H1 (cell line): ENCODE data around the gene SS18L1. TPM values are rescaled to one million over a fixed set of nuclear protein-coding genes. Genes with fewer than 3 reads are reported as not detected.

ENCODE experiments used
- CTCF ChIA-PET: fragments of 300-600 bp; sonication (Branson Sonifier 250); formaldehyde crosslinking; loops from one replicate; lab custom pipeline; 2021; ENCODE audit not compliant: partially characterized antibody; lab: Charles Lee
- POLR2A ChIA-PET: fragments of 300-600 bp; sonication (Branson Sonifier 250); formaldehyde crosslinking; loops from one replicate; lab custom pipeline; 2021; ENCODE audit warnings: inconsistent platforms; ENCODE audit not compliant: partially characterized antibody; lab: Charles Lee
- DNase-seq, 2 experiments: peaks; one replicate each; pipeline versions ENCODE4 v3.0.0 to v3.0.0-alpha.2; 2010 to 2022; ENCODE audit warnings: low spot score in 2 of 2, low read depth in 1 of 2, mixed read lengths in 1 of 2
- FAIRE-seq: peaks from 2 replicates; lab custom pipeline; 2011; peaks lifted over from hg19 to GRCh38; lab: Jason Lieb, UNC
- H2AFZ ChIP-seq: 2 replicates; pipeline ENCODE4 v1.8.1; 2012; ENCODE audit warnings: low read length, inconsistent platforms
- H2AK5ac ChIP-seq: 2 replicates; pipeline ENCODE4 v1.6.1; 2013; ENCODE audit warnings: low read depth, low read length
- H2BK120ac ChIP-seq: replicated peaks from 2 replicates; pipeline ENCODE3; 2013; ENCODE audit warnings: low read depth, low read length, inconsistent platforms
- H2BK12ac ChIP-seq: 2 replicates; pipeline ENCODE4 v1.6.1; 2013; ENCODE audit warnings: low read depth, low read length
- H2BK15ac ChIP-seq: 2 replicates; pipeline ENCODE4 v1.6.1; 2013; ENCODE audit warnings: low read length
- H2BK20ac ChIP-seq: 2 replicates; pipeline ENCODE4 v1.6.1; 2013; ENCODE audit warnings: low read length
- H2BK5ac ChIP-seq: 2 replicates; pipeline ENCODE4 v1.6.1; 2013; ENCODE audit warnings: low read depth, low read length
- H3K14ac ChIP-seq: 2 replicates; pipeline ENCODE4 v1.6.1; 2013; ENCODE audit warnings: inconsistent platforms; ENCODE audit not compliant: insufficient read length
- H3K18ac ChIP-seq: 2 replicates; pipeline ENCODE4 v1.6.1; 2013; ENCODE audit warnings: low read length; ENCODE audit errors: extremely low read depth
- H3K23ac ChIP-seq: 2 replicates; pipeline ENCODE4 v1.6.1; 2013; ENCODE audit warnings: inconsistent platforms; ENCODE audit not compliant: insufficient read length
- H3K23me2 ChIP-seq: 2 replicates; pipeline ENCODE4 v1.6.1; 2013; ENCODE audit warnings: low read depth, low read length
- H3K27ac ChIP-seq: 2 replicates; pipeline ENCODE4 v1.6.1; 2011; ENCODE audit warnings: low read depth, low read length, inconsistent platforms
- H3K27me3 ChIP-seq, 4 experiments: replicated peaks in 1 of 4; 1 replicate in 1 of 4; 2 replicates in 3 of 4; pipeline versions ENCODE4 v1.6.1 to v1.8.1; 2011 to 2013; ENCODE audit warnings: low read length in 3 of 4, mild to moderate bottlenecking in 3 of 4, inconsistent platforms in 2 of 4, mixed read lengths in 2 of 4, moderate library complexity in 1 of 4; ENCODE audit not compliant: control insufficient read depth in 3 of 4, insufficient read depth in 3 of 4; ENCODE audit errors: extremely low read depth in 1 of 4
- H3K36me3 ChIP-seq, 4 experiments: 2 replicates each; pipeline versions ENCODE4 v1.6.1 to v1.8.1; 2011 to 2013; ENCODE audit warnings: mild to moderate bottlenecking in 4 of 4, low read length in 3 of 4, moderate library complexity in 2 of 4, control low read depth in 1 of 4, inconsistent platforms in 1 of 4; ENCODE audit not compliant: insufficient read depth in 4 of 4, control insufficient read depth in 2 of 4
- H3K4ac ChIP-seq: replicated peaks from 2 replicates; pipeline ENCODE3; 2013; ENCODE audit warnings: low read length, low read depth, mixed read lengths, inconsistent platforms; ENCODE audit not compliant: insufficient read length
- H3K4me1 ChIP-seq, 4 experiments: replicated peaks in 1 of 4; 1 replicate in 1 of 4; 2 replicates in 3 of 4; pipeline versions ENCODE4 v1.6.1 to v1.8.1; 2011 to 2013; ENCODE audit warnings: low read length in 3 of 4, inconsistent platforms in 2 of 4, mixed read lengths in 1 of 4; ENCODE audit not compliant: insufficient read depth in 4 of 4, control insufficient read depth in 3 of 4
- H3K4me2 ChIP-seq, 2 experiments: 2 replicates each; pipeline versions ENCODE4 v1.6.1 to v1.8.1; 2011 to 2013; ENCODE audit warnings: low read depth in 2 of 2, low read length in 2 of 2, control low read depth in 1 of 2, inconsistent platforms in 1 of 2, mild to moderate bottlenecking in 1 of 2; ENCODE audit not compliant: insufficient read depth in 1 of 2
- H3K4me3 ChIP-seq, 4 experiments: fragments of 200-600, 300-600 bp in 1 of 4; sonication (generic), shearing (Covaris generic), sonication (Bioruptor Twin) in 1 of 4; 2 replicates each; pipeline versions ENCODE4 v1.5.1 to v1.8.1; 2011 to 2016; ENCODE audit warnings: low read length in 4 of 4, low read depth in 3 of 4, control low read depth in 2 of 4, inconsistent platforms in 2 of 4, mild to moderate bottlenecking in 2 of 4, mixed read lengths in 1 of 4, moderate library complexity in 1 of 4; ENCODE audit not compliant: insufficient read depth in 2 of 4; ENCODE audit errors: extremely low read depth in 1 of 4
- H3K56ac ChIP-seq: replicated peaks from 2 replicates; pipeline ENCODE3; 2013; ENCODE audit warnings: low read depth, mild to moderate bottlenecking, mixed read lengths, low read length, inconsistent platforms; ENCODE audit not compliant: insufficient read length
- H3K79me1 ChIP-seq: 2 replicates; pipeline ENCODE4 v1.6.1; 2013; ENCODE audit warnings: low read depth, low read length, control low read depth
- H3K79me2 ChIP-seq, 2 experiments: 2 replicates each; pipeline versions ENCODE4 v1.6.1 to v1.8.1; 2012 to 2013; ENCODE audit warnings: low read length in 2 of 2, mild to moderate bottlenecking in 2 of 2, inconsistent platforms in 1 of 2; ENCODE audit not compliant: insufficient read depth in 2 of 2, control insufficient read depth in 1 of 2
- H3K9ac ChIP-seq, 4 experiments: replicated peaks in 1 of 4; 1 replicate in 1 of 4; 2 replicates in 3 of 4; pipeline versions ENCODE4 v1.6.1 to v1.8.1; 2011 to 2013; ENCODE audit warnings: low read depth in 3 of 4, low read length in 3 of 4, control low read depth in 2 of 4, mild to moderate bottlenecking in 2 of 4, moderate library complexity in 2 of 4, inconsistent platforms in 1 of 4; ENCODE audit errors: extremely low read depth in 1 of 4
- H3K9me3 ChIP-seq, 2 experiments: 2 replicates each; pipeline versions ENCODE4 v1.6.1 to v1.8.1; 2012 to 2013; ENCODE audit warnings: mild to moderate bottlenecking in 2 of 2, moderate library complexity in 2 of 2, control low read depth in 1 of 2, inconsistent platforms in 1 of 2, low read depth in 1 of 2, low read length in 1 of 2, mixed read lengths in 1 of 2; ENCODE audit not compliant: insufficient read depth in 2 of 2
- H4K20me1 ChIP-seq, 2 experiments: replicated peaks in 1 of 2; 2 replicates each; pipeline versions ENCODE3 to v1.8.1; 2011 to 2013; ENCODE audit warnings: inconsistent platforms in 2 of 2, low read length in 2 of 2, mild to moderate bottlenecking in 1 of 2; ENCODE audit not compliant: insufficient read depth in 2 of 2, control insufficient read depth in 1 of 2
- H4K5ac ChIP-seq: 2 replicates; pipeline ENCODE4 v1.6.1; 2013; ENCODE audit warnings: low read length, low read depth, mixed read lengths, inconsistent platforms; ENCODE audit not compliant: insufficient read length
- H4K8ac ChIP-seq: 2 replicates; pipeline ENCODE4 v1.8.0; 2013; ENCODE audit warnings: mild to moderate bottlenecking, moderate library complexity, low read length, inconsistent platforms; ENCODE audit not compliant: insufficient read depth; ENCODE audit errors: extremely low read depth
- H4K91ac ChIP-seq: replicated peaks from 2 replicates; pipeline ENCODE3; 2013; ENCODE audit warnings: low read length, mixed read lengths, inconsistent platforms; ENCODE audit not compliant: insufficient read length
- WGBS, 2 experiments: shearing (Covaris generic) in 1 of 2; methylation state at CpG; one replicate each; pipeline versions ENCODE4 v1.1.6 to v1.1.7; 2013 to 2015; ENCODE audit warnings: low lambda C conversion rate in 2 of 2, mixed read lengths in 2 of 2, inconsistent platforms in 1 of 2, low coverage in 1 of 2, missing lambda C conversion rate in 1 of 2; ENCODE audit not compliant: insufficient replicate concordance in 2 of 2, insufficient coverage in 1 of 2, insufficient read length in 1 of 2; ENCODE audit errors: extremely low coverage in 1 of 2, missing lambda C conversion rate in 1 of 2; 5-methylcytosine and 5-hydroxymethylcytosine counted together
- polyA plus RNA-seq, 7 experiments: library from polyadenylated mRNA; depleted of rRNA in 3 of 7; stranded (reverse) in 5 of 7; unstranded in 2 of 7; fragments of >200 nt in 5 of 7; fragments of 200-250 nt in 2 of 7; gene quantifications; 1 replicate in 5 of 7; 2 replicates in 1 of 7; 4 replicates in 1 of 7; pipeline versions ENCODE4 v1.2.1 to v1.2.3, GENCODE V29; 2011 to 2013; ENCODE audit warnings: missing spikeins in 2 of 7, mixed read lengths in 2 of 7
- total RNA-seq: library from RNA; stranded (reverse); fragmentation: NEBNext Ultra II Directional; extraction: Animal tissue kit (Norgen Biotek cat#: 25700); gene quantifications from 2 replicates; pipeline ENCODE4 v1.2.1, GENCODE V29; 2021
- TF ChIP-seq, protein P1 (sequence below): IDR thresholded peaks from 2 replicates; pipeline ENCODE4 v1.6.1; 2012; ENCODE audit warnings: inconsistent platforms
- TF ChIP-seq, protein P2 (sequence below): IDR thresholded peaks from 2 replicates; pipeline ENCODE4 v1.6.1; 2011; ENCODE audit warnings: low read depth, mild to moderate bottlenecking, low read length; ENCODE audit not compliant: insufficient read depth

The SS18L1 gene
- total and polyA plus RNA-seq, 2 of the 8 experiments (the other 6 are each of a cell fraction or from before 2014, with no cell fraction given): 28.4 to 29.7 TPM

DNA sequence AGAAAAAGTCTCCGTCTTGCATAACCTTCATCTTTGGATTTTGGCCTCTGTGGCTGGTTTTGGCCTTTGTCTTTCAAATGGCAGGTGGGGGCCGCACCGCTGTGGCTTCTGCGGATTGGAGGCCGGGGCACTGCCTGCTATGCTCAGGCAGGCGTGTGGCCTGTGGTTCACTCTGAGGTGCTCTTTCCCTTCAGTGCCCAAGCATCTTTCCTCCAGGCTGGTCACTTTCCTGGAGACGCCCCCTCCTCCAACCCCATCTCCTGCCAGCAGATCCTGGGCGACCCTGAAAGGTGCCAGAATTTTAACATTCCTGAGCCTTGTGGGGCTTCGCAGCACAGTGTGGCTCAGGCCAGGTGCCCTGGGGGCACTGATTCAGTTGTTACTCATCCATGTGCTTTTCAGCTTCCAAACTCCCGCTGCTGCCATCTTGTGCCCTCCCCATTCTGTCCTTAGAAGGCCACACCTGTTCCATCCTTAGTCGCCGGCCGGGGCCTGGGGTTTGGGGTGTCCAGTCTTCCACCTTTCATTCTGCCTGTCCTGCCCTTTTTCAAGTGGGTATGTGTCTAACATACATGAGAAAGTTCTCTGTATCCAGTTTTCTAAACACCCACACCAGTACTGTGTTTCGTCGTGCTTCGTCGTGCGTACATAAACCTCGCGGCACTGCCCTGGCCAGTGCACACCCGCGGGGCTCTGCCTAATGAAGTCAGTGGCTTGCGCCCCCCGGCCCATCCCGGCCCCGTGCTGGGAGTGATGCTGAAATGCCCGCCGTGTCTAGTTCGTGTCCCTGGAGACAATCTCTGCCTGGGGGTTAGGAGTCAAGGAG is 12.1 kb downstream of the SS18L1 start:
- Histone ChIP-seq H3K79me1 (peaks cover 37% of the 10 kb centered on the region), H3K4ac (no peak overlapping the region), H2BK20ac (no peak overlapping the region), H3K4me3 (no peak overlapping the region), H2BK15ac (no peak overlapping the region), H4K8ac (no peak overlapping the region), H3K79me2 (peaks cover 20 to 92% of the 10 kb centered on the region in 2 experiments), H3K4me2 (peak overlapping the region in 1 of 2 experiments; percentile 8; a peak in 2 of 4 replicates), H3K9ac (no peak overlapping the region), H3K27ac (no peak overlapping the region), H2BK120ac (no peak overlapping the region), H2BK5ac (peak overlapping the region; percentile 4; the same call in 1 of the 2 replicates), H3K14ac (no peak overlapping the region), H4K91ac (no peak overlapping the region), H3K9me3 (no peaks in the 10 kb centered on the region; a peak in 1 of 4 replicates), H2AFZ (no peak overlapping the region), H3K18ac (no peak overlapping the region), H3K23me2 (no peaks in the 10 kb centered on the region), H3K36me3 (peaks cover 2 to 9% (median 7%) of the 10 kb centered on the region in 4 experiments; a peak in 5 of 8 replicates), H3K4me1 (peaks cover 0 to 18% (median 8%) of the 10 kb centered on the region in 4 experiments; a peak in 6 of 7 replicates), H3K27me3 (no peaks in the 10 kb centered on the region), H3K23ac (no peak overlapping the region), H4K5ac (no peak overlapping the region), H4K20me1 (peaks cover 29 to 60% of the 10 kb centered on the region in 2 experiments), H2AK5ac (no peak overlapping the region), H2BK12ac (no peak overlapping the region), H3K56ac (no peak overlapping the region)
- CTCF ChIA-PET: interaction anchor here (1.0 to 2.6 kb wide), 9 partner anchors 9 to 154 kb away, joined by 3 to 13 read pairs (median 6); no protein-coding TSS in a partner anchor
- WGBS, 2 experiments: 85% methylated on average over 29 of the region's 29 CpGs; no CpG with 5 or more reads in 1 of the 2 experiments
- DNase-seq (peak in 1 of 2 experiments; percentile 39), FAIRE-seq (no peak)
- TF ChIP-seq, protein P1, sequence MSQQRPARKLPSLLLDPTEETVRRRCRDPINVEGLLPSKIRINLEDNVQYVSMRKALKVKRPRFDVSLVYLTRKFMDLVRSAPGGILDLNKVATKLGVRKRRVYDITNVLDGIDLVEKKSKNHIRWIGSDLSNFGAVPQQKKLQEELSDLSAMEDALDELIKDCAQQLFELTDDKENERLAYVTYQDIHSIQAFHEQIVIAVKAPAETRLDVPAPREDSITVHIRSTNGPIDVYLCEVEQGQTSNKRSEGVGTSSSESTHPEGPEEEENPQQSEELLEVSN: 0 out of 2 replicates have a peak, but pooled peaks have one; percentile 5
- TF ChIP-seq, protein P2, sequence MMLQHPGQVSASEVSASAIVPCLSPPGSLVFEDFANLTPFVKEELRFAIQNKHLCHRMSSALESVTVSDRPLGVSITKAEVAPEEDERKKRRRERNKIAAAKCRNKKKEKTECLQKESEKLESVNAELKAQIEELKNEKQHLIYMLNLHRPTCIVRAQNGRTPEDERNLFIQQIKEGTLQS: no peak
- POLR2A ChIA-PET: interaction anchor here (1.2 to 1.5 kb wide), 6 partner anchors 12 to 89 kb away, joined by 3 to 10 read pairs (median 6); partner anchors contain the start of genes PSMA7 and SS18L1
